CD4-positive, alpha-beta T cell (primary cell): Measurements from ENCODE around the gene IMMP1L. TPM values are rescaled to one million over a fixed set of nuclear protein-coding genes. Genes with fewer than 3 reads are reported as not detected.
A peak's percentile ranks its signal among the peaks of the same experiment; 100 is the strongest.

Experiments used
- ATAC-seq: fragments of 200-7000 bp; cut with Tn5 transposase; one replicate; pipeline ENCODE4 v1.10.0; 2022; ENCODE audit warnings: mild to moderate bottlenecking; ENCODE audit not compliant: poor library complexity
- CTCF ChIA-PET: fragments of 350-600 bp; sonication (Branson Sonifier 250); formaldehyde crosslinking; loops from one replicate; lab custom pipeline; 2021; ENCODE audit warnings: antibody characterized with exemption, inconsistent platforms; lab: Charles Lee
- POLR2A ChIA-PET: fragments of 350-600 bp; sonication (Branson Sonifier 250); formaldehyde crosslinking; loops from one replicate; lab custom pipeline; 2021; ENCODE audit warnings: antibody characterized with exemption, inconsistent platforms; lab: Charles Lee
- DNase-seq, 14 experiments: peaks; one replicate each; pipeline ENCODE4 v3.0.0-alpha.2; 2013 to 2020; ENCODE audit warnings: mixed read lengths in 2 of 14
- H3K27ac ChIP-seq, 2 donors: one replicate each; pipeline versions ENCODE4 v1.5.1 to v1.7.0; 2013; ENCODE audit warnings: low read length in 2 of 2, low read depth in 1 of 2, mild to moderate bottlenecking in 1 of 2
- H3K27me3 ChIP-seq, 2 experiments: 1 replicate in 1 of 2; 2 replicates in 1 of 2; pipeline versions ENCODE4 v1.6.1 to v1.7.0; 2013; ENCODE audit warnings: low read length in 2 of 2, control low read depth in 1 of 2, mild to moderate bottlenecking in 1 of 2, moderate library complexity in 1 of 2; ENCODE audit not compliant: insufficient read depth in 2 of 2, control insufficient read depth in 1 of 2
- H3K36me3 ChIP-seq: one replicate; pipeline ENCODE4 v1.6.1; 2013; ENCODE audit warnings: low read length, control low read depth; ENCODE audit not compliant: insufficient read depth
- H3K4me1 ChIP-seq: one replicate; pipeline ENCODE4 v1.6.1; 2013; ENCODE audit warnings: low read length, control low read depth; ENCODE audit not compliant: insufficient read depth
- H3K4me3 ChIP-seq: one replicate; pipeline ENCODE4 v1.5.1; 2013; ENCODE audit warnings: mild to moderate bottlenecking, low read length, moderate library complexity
- H3K9me3 ChIP-seq, 2 experiments: 1 replicate in 1 of 2; 2 replicates in 1 of 2; pipeline versions ENCODE4 v1.6.1 to v1.7.0; 2013; ENCODE audit warnings: low read length in 2 of 2, mild to moderate bottlenecking in 2 of 2, control low read depth in 1 of 2, moderate library complexity in 1 of 2; ENCODE audit not compliant: control insufficient read depth in 1 of 2, insufficient read depth in 1 of 2
- H3K27ac Mint-ChIP-seq: one replicate; pipeline ENCODE4 v1.8.0; 2020; ENCODE audit warnings: mixed read lengths
- H3K27me3 Mint-ChIP-seq: one replicate; pipeline ENCODE4 v1.8.0; 2021; ENCODE audit warnings: mixed read lengths
- H3K36me3 Mint-ChIP-seq: one replicate; pipeline ENCODE4 v1.8.0; 2021; ENCODE audit warnings: low read depth, mixed read lengths
- H3K4me1 Mint-ChIP-seq: one replicate; pipeline ENCODE4 v1.8.0; 2021; ENCODE audit warnings: low read depth, mixed read lengths
- H3K4me3 Mint-ChIP-seq: one replicate; pipeline ENCODE4 v1.8.0; 2020; ENCODE audit warnings: mild to moderate bottlenecking, mixed read lengths
- H3K9me3 Mint-ChIP-seq: one replicate; pipeline ENCODE4 v1.8.0; 2020; ENCODE audit warnings: mixed read lengths
- intact Hi-C, 2 experiments: fragments of 100-400 bp; cut with DNase I in 1 of 2; cut with micrococcal nuclease in 1 of 2; formaldehyde crosslinking; loops; one replicate each; pipeline versions ENCODE4 v1.15.1 to v1.9.0; 2023 to 2025; cut with DNase I, micrococcal nuclease
- total RNA-seq, 174 experiments: library from RNA in 2 of 174; stranded (reverse) in 2 of 174; gene quantifications; one replicate each; pipeline ENCODE4 v1.2.3 and lab custom pipeline; 2021 to 2026
- TF ChIP-seq, protein P1 (sequence below): fragments of 200-600 bp; IDR thresholded peaks from one replicate; pipeline ENCODE4 v1.8.0; 2022; ENCODE audit warnings: antibody characterized with exemption, mild to moderate bottlenecking

IMMP1L gene
- total RNA-seq, 2 experiments from 2014 or later, result 6.0 to 6.9 TPM

DNA sequence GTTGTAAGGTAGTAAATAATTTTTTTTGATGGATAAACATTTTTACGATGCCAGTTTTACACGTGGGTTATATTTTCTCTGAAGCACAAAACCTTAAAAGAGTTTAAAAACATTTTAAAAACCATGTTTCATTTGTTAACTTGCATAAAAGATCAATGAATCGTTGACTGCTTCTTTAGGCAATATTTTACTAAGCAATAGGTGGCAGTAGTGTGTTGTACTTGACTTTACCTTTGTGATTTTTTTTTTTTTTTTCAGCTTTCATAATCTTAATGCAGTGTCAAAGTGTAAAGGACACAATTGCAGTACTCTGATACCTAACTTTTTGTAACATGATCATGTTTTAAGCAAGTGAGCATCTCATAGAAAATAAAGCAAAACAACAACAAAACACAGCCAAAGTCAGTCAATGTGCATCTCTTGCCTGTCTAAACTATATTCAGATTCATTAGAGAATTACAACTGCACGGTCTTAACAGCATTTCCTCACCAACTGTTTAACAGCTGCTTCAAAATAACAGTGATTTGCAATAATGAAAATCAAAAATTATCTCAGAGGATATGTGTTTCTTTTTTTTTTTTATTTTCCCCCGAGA is 112.1 kb downstream of the IMMP1L start:
- no peaks in the 10 kb centered on the region for H3K9me3 Mint-ChIP-seq
- Histone ChIP-seq H3K27me3 (no peaks in the 10 kb centered on the region), H3K4me3 (no peak overlapping the region), H3K36me3 (no peaks in the 10 kb centered on the region), H3K27ac (no peak overlapping the region), H3K9me3 (no peaks in the 10 kb centered on the region), H3K4me1 (no peaks in the 10 kb centered on the region)
- ATAC-seq (no peak), DNase-seq (peak in 3 of 14 experiments; percentile 33 to 45 (median 38))
- no peak overlapping the region for H3K4me3 Mint-ChIP-seq
- H3K27me3 Mint-ChIP-seq, result no peaks in the 10 kb centered on the region
- H3K4me1 Mint-ChIP-seq, result no peaks in the 10 kb centered on the region
- ChIA-PET POLR2A (no interaction called here), CTCF (interaction anchor here (0.7 to 1.0 kb wide), 2 partner anchors 28 to 558 kb away, joined by 3 to 4 read pairs; partner anchors contain the start of genes DCDC1 and DNAJC24)
- H3K27ac Mint-ChIP-seq, result no peak overlapping the region
- intact Hi-C loops, result loop anchor here (2.0 to 10.0 kb wide), 6 partner anchors 55 to 610 kb away; no protein-coding TSS in a partner anchor
- H3K36me3 Mint-ChIP-seq, result peaks cover 31% of the 10 kb centered on the region
- TF ChIP-seq, protein P1, sequence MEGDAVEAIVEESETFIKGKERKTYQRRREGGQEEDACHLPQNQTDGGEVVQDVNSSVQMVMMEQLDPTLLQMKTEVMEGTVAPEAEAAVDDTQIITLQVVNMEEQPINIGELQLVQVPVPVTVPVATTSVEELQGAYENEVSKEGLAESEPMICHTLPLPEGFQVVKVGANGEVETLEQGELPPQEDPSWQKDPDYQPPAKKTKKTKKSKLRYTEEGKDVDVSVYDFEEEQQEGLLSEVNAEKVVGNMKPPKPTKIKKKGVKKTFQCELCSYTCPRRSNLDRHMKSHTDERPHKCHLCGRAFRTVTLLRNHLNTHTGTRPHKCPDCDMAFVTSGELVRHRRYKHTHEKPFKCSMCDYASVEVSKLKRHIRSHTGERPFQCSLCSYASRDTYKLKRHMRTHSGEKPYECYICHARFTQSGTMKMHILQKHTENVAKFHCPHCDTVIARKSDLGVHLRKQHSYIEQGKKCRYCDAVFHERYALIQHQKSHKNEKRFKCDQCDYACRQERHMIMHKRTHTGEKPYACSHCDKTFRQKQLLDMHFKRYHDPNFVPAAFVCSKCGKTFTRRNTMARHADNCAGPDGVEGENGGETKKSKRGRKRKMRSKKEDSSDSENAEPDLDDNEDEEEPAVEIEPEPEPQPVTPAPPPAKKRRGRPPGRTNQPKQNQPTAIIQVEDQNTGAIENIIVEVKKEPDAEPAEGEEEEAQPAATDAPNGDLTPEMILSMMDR, result peak; percentile 60

DNA sequence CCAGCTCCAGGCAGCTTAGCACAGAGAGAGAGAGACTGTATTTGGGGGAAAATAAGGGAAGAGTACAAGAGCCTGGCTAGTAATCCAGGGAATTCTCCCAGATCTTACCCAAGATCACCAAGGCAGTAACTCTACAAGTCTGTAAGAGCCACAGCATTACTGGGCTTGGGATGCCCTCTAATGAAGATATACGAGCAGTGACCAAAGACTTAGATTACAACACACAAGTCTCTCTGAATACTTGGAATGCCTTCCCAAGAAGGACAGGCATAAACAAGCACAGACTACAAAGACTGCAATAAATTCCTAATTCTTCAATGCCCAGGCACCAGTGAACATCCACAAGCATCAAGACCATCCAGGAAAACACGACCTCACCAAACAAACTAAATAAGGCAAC is 122.0 kb downstream of the IMMP1L start:
- H3K27ac Mint-ChIP-seq, result no peak overlapping the region
- H3K4me3 ChIP-seq, result no peak overlapping the region
- ChIA-PET POLR2A (interaction anchor here (0.6 kb wide), 1 partner anchor 18 kb away, joined by 3 read pairs; the partner anchor contains the start of genes DCDC1 and DNAJC24), CTCF (no interaction called here)
- H3K27me3 Mint-ChIP-seq, result no peaks in the 10 kb centered on the region
- TF ChIP-seq, protein P1, result no peak
- peaks cover 4% of the 10 kb centered on the region for H3K9me3 Mint-ChIP-seq
- no peaks in the 10 kb centered on the region for H3K36me3 Mint-ChIP-seq
- DNase-seq, result no peak
- intact Hi-C loops, result loop anchor here in 1 of 2 experiments (2.0 kb wide), 1 partner anchor 21 kb away; no protein-coding TSS in a partner anchor
- H3K4me3 Mint-ChIP-seq, result no peak overlapping the region
- H3K4me1 ChIP-seq, result peaks cover 5% of the 10 kb centered on the region
- peaks cover 33% of the 10 kb centered on the region for H3K4me1 Mint-ChIP-seq
- ATAC-seq, result no peak
- no peaks in the 10 kb centered on the region for H3K27me3 ChIP-seq
- H3K9me3 ChIP-seq, result peaks cover 0 to 6% of the 10 kb centered on the region in 2 experiments
- H3K36me3 ChIP-seq, result peaks cover 4% of the 10 kb centered on the region
- no peak overlapping the region for H3K27ac ChIP-seq

DNA sequence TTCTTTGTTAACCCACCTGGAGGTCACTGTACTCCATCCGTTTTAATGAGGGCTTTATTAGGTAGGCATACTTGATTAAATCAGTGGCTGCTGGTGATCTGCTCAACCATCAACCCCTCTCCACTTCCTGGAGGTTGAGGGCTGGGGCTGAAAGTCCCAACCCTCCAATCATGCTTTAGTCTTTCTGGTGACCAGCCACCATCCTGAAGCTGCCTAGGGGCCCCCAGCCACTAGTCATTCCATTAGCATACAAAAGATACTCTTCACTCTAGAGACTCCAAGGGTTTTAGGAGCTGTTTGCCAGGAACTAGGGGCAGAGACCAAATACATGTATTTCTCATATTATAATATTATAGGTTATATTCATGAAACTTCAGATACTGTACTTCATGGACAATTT is 126.3 kb downstream of the IMMP1L start:
- Histone ChIP-seq H3K27ac (no peak overlapping the region), H3K4me3 (no peak overlapping the region), H3K9me3 (no peaks in the 10 kb centered on the region), H3K36me3 (peaks cover 4% of the 10 kb centered on the region), H3K27me3 (no peaks in the 10 kb centered on the region), H3K4me1 (peaks cover 5% of the 10 kb centered on the region)
- Mint-ChIP-seq H3K36me3 (no peaks in the 10 kb centered on the region), H3K4me3 (no peak overlapping the region), H3K27me3 (no peaks in the 10 kb centered on the region), H3K27ac (no peak overlapping the region), H3K9me3 (no peaks in the 10 kb centered on the region), H3K4me1 (peaks cover 21% of the 10 kb centered on the region)
- DNase-seq (no peak), ATAC-seq (no peak)
- ChIA-PET POLR2A (no interaction called here), CTCF (no interaction called here)
- intact Hi-C loops, result no loop called here
- TF ChIP-seq, protein P1, result no peak

Other genes with a start within 250 kb of the IMMP1L start
- under 1 TPM in 1 of 2 experiments, not detected in 1; 0.11 TPM for gene DCDC1, start 139.9 kb downstream of the IMMP1L start, total RNA-seq
- gene DNAJC24, start 139.8 kb downstream of the IMMP1L start, total RNA-seq, result 1 to 10 TPM; 6.5 to 7.5 TPM
- gene ELP4, start 145 bp upstream of the IMMP1L start, total RNA-seq, result 10 to 100 TPM in 1 of 2 experiments, 1 to 10 TPM in 1; 9.5 to 10.3 TPM